ENCODE results near the gene PRPSAP1. TPM values are rescaled to one million over a fixed set of nuclear protein-coding genes. Genes with fewer than 3 reads are reported as not detected.

PRPSAP1 gene
- total RNA-seq, 1 donor from 2014 or later: 71.8 TPM

GRCh38 chr17:76383546-76384221, 30.0 kb upstream of the PRPSAP1 start:
- peak in 1 of 2 donors; percentile 68 for DNase-seq (ENCODE audit: low read depth in 2 of 2)

GRCh38 chr17:76382803-76383545, 29.3 kb upstream of the PRPSAP1 start:
- DNase-seq (ENCODE audit: low read depth in 2 of 2): peak in 1 of 2 donors; percentile 83

DNA sequence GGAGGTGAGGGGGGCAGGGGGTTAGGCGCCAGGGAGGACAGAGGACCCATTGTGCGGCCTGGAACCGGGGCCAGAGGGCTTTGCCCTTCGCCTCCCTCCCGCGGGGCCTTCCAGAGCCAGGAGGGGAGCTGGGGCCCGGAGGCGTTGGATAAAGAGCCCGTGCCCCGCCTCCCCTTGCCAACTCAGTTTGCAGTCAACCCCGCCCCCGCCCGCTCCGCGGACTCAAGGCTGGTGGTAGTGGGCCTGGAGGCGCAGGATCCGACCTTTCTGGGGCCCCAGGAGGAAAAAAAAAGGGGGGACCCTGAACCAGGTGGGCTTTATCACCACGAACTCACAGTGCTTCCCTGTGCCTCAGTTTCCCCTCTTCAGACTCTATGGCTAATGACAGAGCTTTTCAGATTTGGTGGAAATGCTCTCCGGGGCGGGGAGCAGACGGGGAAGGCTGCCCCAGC, 28.7 kb upstream of the PRPSAP1 start:
- peak in 1 of 2 donors; percentile 67 for DNase-seq (ENCODE audit: low read depth in 2 of 2)

DNA sequence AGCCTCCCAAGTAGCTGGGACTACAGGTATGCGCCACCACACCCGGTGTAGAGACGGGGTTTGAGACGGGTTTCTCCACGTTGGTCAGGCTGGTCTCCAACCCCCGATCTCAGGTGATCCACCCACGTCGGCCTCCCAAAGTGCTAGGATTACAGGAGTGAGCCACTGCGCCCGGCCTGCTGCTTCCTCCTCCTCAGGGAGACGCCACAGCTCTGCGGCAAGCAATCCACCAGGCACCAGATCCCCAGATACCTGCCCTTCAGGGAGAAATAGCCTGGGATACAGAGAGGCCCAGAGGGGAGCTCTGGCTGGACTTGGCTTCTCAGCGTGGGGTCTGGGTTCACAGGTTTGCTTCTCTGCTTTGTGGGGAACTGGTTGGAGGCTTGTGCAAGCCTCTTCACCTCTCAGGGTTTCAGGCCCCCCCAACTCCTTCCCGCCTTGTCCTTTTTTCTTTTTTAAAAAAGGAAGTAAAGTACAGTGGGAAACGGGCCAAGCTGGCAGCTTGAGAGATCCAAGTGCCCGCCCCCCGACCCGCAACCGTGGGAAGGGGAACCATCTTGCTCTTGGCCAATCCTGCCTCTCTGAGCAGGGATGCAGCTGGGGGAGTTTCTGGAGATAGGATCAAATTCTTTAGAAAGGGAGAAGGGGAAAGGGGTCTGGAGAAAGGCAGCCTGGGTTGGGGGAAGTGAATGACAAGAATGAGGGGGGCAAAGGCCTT, 28.1 kb upstream of the PRPSAP1 start:
- DNase-seq (ENCODE audit: low read depth in 2 of 2): peak in 1 of 2 donors; percentile 32

GRCh38 chr17:76379646-76380376, 26.1 kb upstream of the PRPSAP1 start:
- no peak for DNase-seq (ENCODE audit: low read depth in 2 of 2)

GRCh38 chr17:76379275-76379641, 25.5 kb upstream of the PRPSAP1 start:
- no peak for DNase-seq (ENCODE audit: low read depth in 2 of 2)

- DNase-seq (ENCODE audit: low read depth in 2 of 2): peak in 1 of 2 donors; percentile 62
Measured at GRCh38 chr17:76378548-76379274, 25.0 kb upstream of the PRPSAP1 start.

DNA sequence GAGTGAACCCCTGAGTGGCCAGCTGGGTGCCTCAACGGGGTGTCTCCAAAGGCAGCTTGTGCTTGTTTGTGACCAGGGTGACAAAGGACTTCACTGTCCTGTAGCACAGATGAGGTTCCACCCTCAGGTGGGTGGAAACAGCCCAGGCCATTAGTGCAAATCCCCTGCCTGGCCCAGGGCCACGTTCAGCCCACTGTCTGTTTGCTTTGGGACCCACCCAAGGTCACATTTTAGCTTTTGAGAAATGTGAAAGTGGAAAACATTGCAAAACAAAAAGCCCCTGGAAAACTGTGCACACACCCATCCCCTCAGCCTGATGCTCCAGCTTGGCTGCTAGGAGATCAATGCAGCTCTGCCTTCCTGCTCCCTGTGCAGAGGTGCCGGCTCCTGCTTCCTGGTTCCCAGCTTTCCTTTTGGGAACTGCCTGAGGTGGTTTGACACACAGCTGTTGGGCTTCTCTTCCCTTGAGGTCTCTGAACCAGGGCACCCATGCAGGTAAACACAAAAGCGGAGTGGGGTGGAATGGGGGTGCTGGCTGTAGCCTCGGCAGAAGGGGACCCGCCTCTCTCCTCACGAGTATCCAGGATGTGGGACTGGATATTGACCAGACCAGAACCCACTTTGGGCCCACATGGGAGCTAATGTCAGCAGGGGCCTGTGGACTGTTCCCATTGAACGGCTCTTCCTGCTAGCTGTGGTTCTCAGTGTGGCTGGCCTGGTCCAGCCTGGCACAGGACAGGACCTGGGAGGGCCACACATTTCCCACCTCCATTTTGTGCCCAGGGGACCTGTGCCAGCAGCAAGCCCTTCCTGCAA, 22.8 kb upstream of the PRPSAP1 start:
- peak; percentile 72 to 95 for DNase-seq (ENCODE audit: low read depth in 2 of 2)

DNA sequence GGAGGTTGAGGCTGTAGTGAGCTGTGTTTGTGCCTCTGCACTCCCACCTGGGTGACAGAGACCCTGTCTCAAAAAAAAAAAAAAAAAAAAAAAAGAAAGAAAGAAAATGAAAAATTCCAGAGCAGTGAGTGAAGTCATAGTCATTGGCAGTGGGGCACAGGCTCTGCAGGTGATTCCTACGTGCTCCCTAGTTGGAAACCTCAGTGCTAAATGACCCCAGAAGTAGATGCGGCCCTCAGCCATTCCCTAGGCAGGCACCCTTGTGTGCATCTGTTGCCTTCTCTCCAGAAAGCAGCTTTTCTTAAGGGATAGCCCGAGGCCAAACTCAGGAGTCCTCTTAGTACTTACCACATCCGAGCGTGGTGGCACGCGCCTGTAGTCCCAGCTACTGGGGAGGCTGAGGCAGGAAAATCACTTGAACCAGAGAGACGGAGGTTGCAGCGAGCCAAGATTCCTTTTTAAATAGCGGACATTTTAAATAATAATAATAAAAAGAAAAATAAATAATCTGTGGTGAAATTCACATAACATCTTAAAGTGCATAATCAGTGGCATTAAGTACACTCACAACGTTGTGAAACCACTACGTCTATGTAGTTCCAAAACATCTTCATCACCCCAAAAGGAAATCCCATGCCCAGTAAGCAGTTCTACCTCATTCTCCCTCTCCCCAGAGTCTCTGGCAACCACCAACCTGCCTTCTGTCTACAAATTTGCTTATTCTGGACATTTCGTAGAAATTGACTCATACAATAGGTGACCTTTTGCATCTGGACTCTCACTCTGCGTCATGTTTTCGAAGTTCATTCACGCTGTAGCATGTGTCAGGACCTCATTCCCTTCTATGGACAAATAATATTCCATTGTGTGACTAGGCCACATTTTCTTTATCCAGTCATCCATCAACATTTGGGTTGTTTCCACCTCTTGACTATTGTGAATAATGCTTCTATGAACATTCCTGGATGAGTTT, 18.2 kb upstream of the PRPSAP1 start:
- peak; percentile 98 to 100 for DNase-seq (ENCODE audit: low read depth in 2 of 2)

GRCh38 chr17:76370261-76370993, 16.7 kb upstream of the PRPSAP1 start:
- peak; percentile 94 to 96 for DNase-seq (ENCODE audit: low read depth in 2 of 2)

DNA sequence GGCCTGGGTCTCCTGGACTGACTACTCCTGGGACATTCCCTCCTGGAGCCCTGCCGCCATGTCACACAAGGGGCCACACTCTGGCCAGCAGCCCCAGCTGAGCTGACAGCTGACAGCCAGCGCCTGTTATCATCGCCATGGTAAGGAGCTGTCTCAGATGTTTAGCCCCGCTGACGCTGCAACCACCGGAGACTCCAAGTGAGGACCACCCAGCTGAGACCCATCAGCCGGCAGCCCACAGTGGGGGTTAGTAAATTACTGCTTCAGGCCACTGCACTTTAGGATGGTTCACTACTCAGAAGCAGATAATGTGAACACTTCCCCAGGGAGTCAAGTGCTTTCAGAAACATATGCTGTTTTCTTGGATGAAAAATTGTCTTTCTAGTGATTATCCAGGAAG, 16.1 kb upstream of the PRPSAP1 start:
- no peak for DNase-seq (ENCODE audit: low read depth in 2 of 2)

DNA sequence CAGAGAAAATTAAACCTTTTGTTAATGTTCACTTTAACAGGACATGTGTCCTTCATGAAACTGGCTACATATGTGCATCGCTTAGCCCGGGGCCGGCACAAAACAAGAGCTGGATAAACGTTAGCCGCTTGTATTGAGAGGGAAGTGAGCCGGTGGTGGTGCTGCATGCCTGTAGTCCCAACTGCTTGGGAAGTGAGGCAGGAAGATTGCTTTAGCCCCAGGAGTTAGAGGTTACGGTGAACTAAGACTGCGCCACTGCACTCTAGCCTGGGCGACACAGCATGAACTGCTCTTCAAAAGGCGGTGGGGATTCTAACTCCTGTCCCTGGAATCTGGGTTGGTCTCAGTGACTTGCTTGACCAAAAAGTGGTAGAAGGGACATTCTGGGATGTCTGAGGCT, 15.7 kb upstream of the PRPSAP1 start:
- no peak for DNase-seq (ENCODE audit: low read depth in 2 of 2)

DNA sequence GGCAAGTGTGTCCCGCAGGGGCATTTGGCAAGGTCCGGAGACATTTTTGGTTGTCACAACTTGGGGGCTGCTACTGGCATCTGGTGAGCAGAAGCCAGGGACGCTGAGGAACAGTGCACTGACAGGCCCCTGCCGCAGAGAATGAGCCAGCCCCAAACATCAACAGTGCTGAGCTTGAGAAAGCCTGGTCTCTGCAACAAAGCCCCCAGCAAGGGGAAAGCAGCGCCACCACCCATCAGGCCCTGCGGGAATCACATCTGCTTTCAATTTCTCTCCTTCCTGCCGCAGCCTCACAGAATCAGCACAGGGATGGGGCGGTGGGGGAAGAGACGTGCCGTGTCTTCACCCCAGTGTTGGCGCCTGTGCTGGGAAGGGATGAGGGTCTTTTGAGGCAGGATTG, 14.8 kb upstream of the PRPSAP1 start:
- no peak for DNase-seq (ENCODE audit: low read depth in 2 of 2)

DNA sequence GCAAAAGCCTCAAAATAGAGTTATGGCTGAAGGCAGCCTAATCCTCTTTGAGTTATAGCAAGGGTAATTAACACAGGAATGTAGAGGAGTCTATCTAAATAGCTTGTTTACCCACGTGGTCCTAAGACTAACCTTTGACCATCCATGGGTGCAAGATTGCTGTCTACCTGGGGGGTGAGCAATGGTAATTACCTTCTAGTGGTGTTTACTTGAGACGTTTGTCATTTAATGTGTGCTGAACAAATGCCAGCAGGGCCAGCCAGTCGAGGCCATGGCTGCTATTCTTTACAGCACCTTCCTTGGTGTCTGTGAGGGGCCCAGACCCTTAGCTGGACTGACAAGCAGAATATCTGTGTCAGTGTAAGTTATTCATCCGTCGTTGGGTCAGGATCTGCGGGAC, 13.9 kb upstream of the PRPSAP1 start:
- DNase-seq (ENCODE audit: low read depth in 2 of 2): no peak

DNA sequence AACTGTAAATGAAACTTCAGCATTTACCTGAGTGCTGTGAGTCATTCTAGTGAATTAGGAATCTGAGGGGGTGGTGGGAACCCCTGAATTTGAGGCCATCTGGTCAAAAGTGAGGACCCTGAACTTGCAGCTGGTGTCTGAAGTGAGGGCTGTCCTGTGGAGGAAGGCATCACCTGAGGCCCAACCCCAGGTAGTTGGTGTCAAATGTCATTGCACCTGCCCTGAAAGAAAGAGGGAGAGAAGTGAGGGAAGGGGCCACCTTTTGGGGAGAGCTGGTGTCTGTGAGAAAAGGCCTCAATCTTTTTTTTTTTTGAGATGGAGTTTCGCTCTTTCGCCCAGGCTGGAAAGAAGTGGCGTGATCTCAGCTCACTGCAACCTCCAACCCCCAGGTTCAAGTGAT, 12.5 kb upstream of the PRPSAP1 start:
- DNase-seq (ENCODE audit: low read depth in 2 of 2): no peak

DNA sequence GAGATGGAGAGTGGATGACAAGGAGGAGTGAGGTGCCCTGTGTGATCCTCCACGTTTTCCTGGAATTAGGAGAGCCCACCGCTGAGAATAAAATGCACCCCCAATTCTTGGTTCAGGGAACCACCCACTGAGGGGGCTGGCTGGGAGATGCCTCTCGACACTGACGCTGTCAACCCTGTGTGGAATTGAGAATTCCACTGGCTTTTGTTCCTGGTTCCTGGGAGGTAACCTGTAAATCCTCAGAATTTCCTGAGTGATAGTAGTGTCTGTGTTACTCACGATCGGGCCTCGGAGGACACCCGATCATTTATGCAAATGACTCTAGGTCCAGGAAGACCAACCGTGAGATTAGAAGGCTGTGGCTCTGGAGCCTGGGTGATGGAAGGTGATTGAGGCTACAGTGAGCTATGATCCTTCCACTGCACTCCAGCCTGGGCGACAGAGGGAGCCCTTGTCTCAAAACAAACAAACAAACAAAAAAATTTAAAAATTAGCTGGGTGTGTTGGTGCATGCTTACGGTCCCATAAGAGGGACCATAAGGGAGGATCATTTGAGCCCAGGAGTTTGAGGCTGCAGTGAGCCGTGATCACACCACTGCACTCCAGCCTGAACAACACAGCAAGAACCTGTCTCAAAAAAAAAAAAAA, 11.7 kb upstream of the PRPSAP1 start:
- DNase-seq (ENCODE audit: low read depth in 2 of 2): peak in 1 of 2 donors; percentile 49

DNA sequence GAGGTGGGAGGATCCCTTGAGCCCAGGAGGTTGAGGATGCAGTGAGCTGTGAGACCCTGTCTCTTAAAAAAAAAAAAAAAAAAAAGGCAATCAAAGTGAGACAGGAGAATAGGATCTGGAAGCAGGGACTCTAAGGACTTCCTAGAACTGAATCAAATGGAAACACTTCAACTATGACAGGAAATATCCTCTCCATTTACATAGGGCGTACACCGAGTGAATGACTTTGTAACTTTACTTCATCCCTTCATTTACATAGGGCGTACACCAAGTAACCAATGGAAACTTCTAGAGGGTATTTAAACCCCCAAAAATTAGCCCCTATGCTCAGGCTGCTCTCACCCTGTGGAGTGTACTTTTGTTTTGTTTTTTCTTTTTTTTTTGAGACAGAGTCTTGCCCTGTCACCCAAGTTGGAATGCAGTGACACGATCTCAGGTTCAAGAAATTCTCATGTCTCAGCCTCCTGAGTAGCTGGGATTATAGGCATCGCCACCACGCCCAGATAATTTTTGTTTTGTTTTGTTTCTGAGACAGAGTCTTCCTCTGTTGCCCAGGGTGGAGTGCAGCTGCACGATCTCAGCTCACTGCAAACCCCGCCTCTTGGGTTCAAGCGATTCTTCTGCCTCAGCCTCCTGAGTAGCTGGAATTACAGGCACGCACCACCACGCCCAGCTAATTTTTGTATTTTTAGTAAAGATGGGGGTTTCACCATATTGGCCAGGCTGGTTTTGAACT, 9.6 kb upstream of the PRPSAP1 start:
- no peak for DNase-seq (ENCODE audit: low read depth in 2 of 2)
